B cell (primary cell): ENCODE data around the gene TMEM80. TPM values are rescaled to one million over a fixed set of nuclear protein-coding genes. Genes with fewer than 3 reads are reported as not detected.

ENCODE experiments used
- ATAC-seq: fragments of 200-7000 bp; cut with Tn5 transposase; one replicate; pipeline ENCODE4 v1.10.0; 2021; ENCODE audit warnings: low read depth, mild to moderate bottlenecking, moderate number of reproducible peaks, moderate library complexity
- CTCF ChIA-PET: fragments of 350-600 bp; sonication (Branson Sonifier 250); formaldehyde crosslinking; loops from one replicate; lab custom pipeline; 2021; ENCODE audit warnings: antibody characterized with exemption, inconsistent platforms; lab: Charles Lee
- POLR2A ChIA-PET: fragments of 350-600 bp; sonication (Branson Sonifier 250); formaldehyde crosslinking; loops from one replicate; lab custom pipeline; 2021; ENCODE audit warnings: antibody characterized with exemption; lab: Charles Lee
- DNase-seq: peaks from one replicate; pipeline ENCODE4 v3.0.0; 2013
- H2AFZ ChIP-seq: 2 replicates; pipeline ENCODE4 v1.6.1; 2012; ENCODE audit warnings: mild to moderate bottlenecking, low read depth, low read length; ENCODE audit not compliant: insufficient read depth, poor library complexity, severe bottlenecking
- H3K27ac ChIP-seq, 2 donors: 1 replicate in 1 of 2; 2 replicates in 1 of 2; pipeline ENCODE4 v1.5.1; 2012 to 2013; ENCODE audit warnings: low read length in 2 of 2, mild to moderate bottlenecking in 2 of 2, moderate library complexity in 1 of 2
- H3K27me3 ChIP-seq, 4 experiments: fragments of 200-600 bp in 1 of 4; sonication (generic) in 1 of 4; replicated peaks in 1 of 4; 1 replicate in 2 of 4; 2 replicates in 2 of 4; pipeline versions ENCODE4 v1.6.1 to v1.7.0; 2013 to 2016; ENCODE audit warnings: low read length in 3 of 4, mild to moderate bottlenecking in 2 of 4, mixed read lengths in 1 of 4, moderate library complexity in 1 of 4; ENCODE audit not compliant: insufficient read depth in 4 of 4, control insufficient read depth in 3 of 4; ENCODE audit errors: control extremely low read depth in 1 of 4
- H3K36me3 ChIP-seq, 2 experiments: replicated peaks in 1 of 2; 1 replicate in 1 of 2; 2 replicates in 1 of 2; pipeline versions ENCODE4 v1.6.1 to v1.7.1; 2013; ENCODE audit warnings: low read length in 1 of 2; ENCODE audit not compliant: insufficient read depth in 2 of 2, control insufficient read depth in 1 of 2; ENCODE audit errors: control extremely low read depth in 1 of 2, extremely low read depth in 1 of 2
- H3K4me1 ChIP-seq, 2 donors: fragments of 200-600 bp in 1 of 2; sonication (generic) in 1 of 2; 1 replicate in 1 of 2; 2 replicates in 1 of 2; pipeline versions ENCODE4 v1.5.1 to v1.6.1; 2013 to 2017; ENCODE audit warnings: low read length in 2 of 2; ENCODE audit not compliant: control insufficient read depth in 2 of 2, insufficient read depth in 2 of 2
- H3K4me2 ChIP-seq: replicated peaks from 2 replicates; pipeline ENCODE3; 2012; ENCODE audit warnings: mild to moderate bottlenecking, low read depth, low read length; ENCODE audit not compliant: poor library complexity, severe bottlenecking
- H3K4me3 ChIP-seq, 5 experiments: fragments of 200-600 bp in 1 of 5; sonication (generic) in 1 of 5; 1 replicate in 3 of 5; 2 replicates in 2 of 5; pipeline versions ENCODE4 v1.5.1 to v1.7.0; 2011 to 2016; ENCODE audit warnings: low read length in 4 of 5, mild to moderate bottlenecking in 4 of 5, low read depth in 2 of 5, control low read depth in 1 of 5, moderate library complexity in 1 of 5; ENCODE audit not compliant: insufficient read depth in 1 of 5; ENCODE audit errors: control extremely low read depth in 1 of 5, extremely low read depth in 1 of 5
- H3K79me2 ChIP-seq: fragments of 200-600 bp; sonication (generic); one replicate; pipeline ENCODE4 v1.6.0; 2016; ENCODE audit warnings: low read length; ENCODE audit not compliant: control insufficient read depth, insufficient read depth
- H3K9ac ChIP-seq: fragments of 200-600 bp; sonication (generic); 2 replicates; pipeline ENCODE4 v1.6.1; 2017; ENCODE audit warnings: mild to moderate bottlenecking, low read length, moderate library complexity
- H3K9me3 ChIP-seq, 3 donors: one replicate each; pipeline versions ENCODE4 v1.6.1 to v1.7.1; 2013; ENCODE audit warnings: low read length in 2 of 3; ENCODE audit not compliant: control insufficient read depth in 2 of 3, insufficient read depth in 1 of 3; ENCODE audit errors: control extremely low read depth in 1 of 3
- H4K20me1 ChIP-seq: 2 replicates; pipeline ENCODE4 v1.6.0; 2012; ENCODE audit warnings: mild to moderate bottlenecking, low read length; ENCODE audit not compliant: insufficient read depth, control insufficient read depth, poor library complexity, severe bottlenecking
- H3K27ac Mint-ChIP-seq: one replicate; pipeline ENCODE4 v1.8.0; 2021; ENCODE audit warnings: mixed read lengths
- H3K27me3 Mint-ChIP-seq: one replicate; pipeline ENCODE4 v1.8.0; 2021; ENCODE audit warnings: mixed read lengths
- H3K4me1 Mint-ChIP-seq: one replicate; pipeline ENCODE4 v1.8.0; 2021; ENCODE audit warnings: mixed read lengths
- H3K4me3 Mint-ChIP-seq: one replicate; pipeline ENCODE4 v1.8.0; 2021; ENCODE audit warnings: mixed read lengths
- H3K9me3 Mint-ChIP-seq: one replicate; pipeline ENCODE4 v1.8.0; 2022; ENCODE audit warnings: mixed read lengths; ENCODE audit not compliant: insufficient read depth
- CTCF ChIP-seq: fragments of 200-600 bp; IDR thresholded peaks from one replicate; pipeline ENCODE4 v1.8.0; 2022; ENCODE audit warnings: antibody characterized with exemption, mild to moderate bottlenecking
- EZH2 ChIP-seq: IDR thresholded peaks from 2 replicates; pipeline ENCODE4 v1.6.1; 2012; ENCODE audit warnings: borderline replicate concordance, low read depth, mild to moderate bottlenecking, moderate library complexity, low read length; ENCODE audit not compliant: insufficient read depth, poor library complexity, severe bottlenecking
- WGBS: methylation state at CpG from one replicate; pipeline ENCODE4 v1.1.5; 2013; ENCODE audit warnings: missing lambda C conversion rate; ENCODE audit not compliant: insufficient coverage; 5-methylcytosine and 5-hydroxymethylcytosine counted together
- intact Hi-C: fragments of 100-400 bp; cut with micrococcal nuclease; formaldehyde crosslinking; loops from one replicate; pipeline ENCODE4 v1.10.0; 2022
- polyA plus RNA-seq: library from polyadenylated mRNA; depleted of rRNA; stranded (reverse); fragments of >200 nt; gene quantifications from 2 replicates; pipeline ENCODE4 v1.2.3, GENCODE V29; 2012
- total RNA-seq, 2 donors: library from RNA; stranded (reverse); fragments of 120-200 nt in 1 of 2; gene quantifications; 1 replicate in 1 of 2; 2 replicates in 1 of 2; pipeline versions ENCODE4 v1.2.3 to v1.2.4, GENCODE V29; 2013 to 2022

TMEM80 gene
- total and polyA plus RNA-seq, 2 donors (not counting 1 experiment from before 2014, with no cell fraction given): 72.5 to 84.1 TPM

GRCh38 chr11:707817-708420 lies 12.3 kb downstream of the TMEM80 start:
- H3K4me3 ChIP-seq: no peak overlapping the region
- no peaks in the 10 kb centered on the region for H3K36me3 ChIP-seq
- no peaks in the 10 kb centered on the region for H3K9me3 Mint-ChIP-seq
- peaks cover 12% of the 10 kb centered on the region for H4K20me1 ChIP-seq
- ChIA-PET CTCF (interaction anchor here (1.0 kb wide), 1 partner anchor 12 kb away, joined by 3 read pairs; the partner anchor contains the start of genes DEAF1 and TMEM80), POLR2A (no interaction called here)
- H3K27ac ChIP-seq: no peak overlapping the region
- intact Hi-C loops: no loop called here
- 74% methylated on average over 13 of the region's 16 CpGs for WGBS
- no peak for TF ChIP-seq EZH2
- TF ChIP-seq CTCF: no peak
- H3K9ac ChIP-seq: no peak overlapping the region
- H3K4me3 Mint-ChIP-seq: no peak overlapping the region
- peaks cover 13 to 21% of the 10 kb centered on the region in 2 donors for H3K4me1 ChIP-seq
- peaks cover 13% of the 10 kb centered on the region for H3K27me3 Mint-ChIP-seq
- no peak overlapping the region for H3K27ac Mint-ChIP-seq
- no peak overlapping the region for H3K4me2 ChIP-seq
- H3K9me3 ChIP-seq: peaks cover 0 to 4% (median 0%) of the 10 kb centered on the region in 3 donors
- peaks cover 0 to 42% (median 12%) of the 10 kb centered on the region in 4 experiments for H3K27me3 ChIP-seq
- peaks cover 4% of the 10 kb centered on the region for H3K79me2 ChIP-seq
- DNase-seq (no peak), ATAC-seq (no peak)
- H2AFZ ChIP-seq: no peak overlapping the region
- H3K4me1 Mint-ChIP-seq: peaks cover 10% of the 10 kb centered on the region

- Mint-ChIP-seq H3K4me3 (no peak overlapping the region), H3K27me3 (peaks cover 13% of the 10 kb centered on the region), H3K4me1 (peaks cover 10% of the 10 kb centered on the region), H3K9me3 (no peaks in the 10 kb centered on the region), H3K27ac (no peak overlapping the region)
- WGBS: 54% methylated on average over 5 of the region's 7 CpGs
- POLR2A ChIA-PET: no interaction called here
- no peak overlapping the region for H3K4me2 ChIP-seq
- H3K36me3 ChIP-seq: no peaks in the 10 kb centered on the region
- peaks cover 13 to 21% of the 10 kb centered on the region in 2 donors for H3K4me1 ChIP-seq
- peaks cover 4% of the 10 kb centered on the region for H3K79me2 ChIP-seq
- peaks cover 0 to 4% (median 0%) of the 10 kb centered on the region in 3 donors for H3K9me3 ChIP-seq
- H2AFZ ChIP-seq: no peak overlapping the region
- no peak overlapping the region for H3K9ac ChIP-seq
- ATAC-seq (no peak), DNase-seq (no peak)
- CTCF ChIA-PET: interaction anchor here (1.0 kb wide), 1 partner anchor 13 kb away, joined by 3 read pairs; the partner anchor contains the start of genes DEAF1 and TMEM80
- peaks cover 12% of the 10 kb centered on the region for H4K20me1 ChIP-seq
- no peak overlapping the region for H3K4me3 ChIP-seq
- intact Hi-C loops: no loop called here
- H3K27ac ChIP-seq: no peak overlapping the region
- TF ChIP-seq CTCF: no peak
- no peak for TF ChIP-seq EZH2
- peaks cover 0 to 42% (median 12%) of the 10 kb centered on the region in 4 experiments for H3K27me3 ChIP-seq
Measured at GRCh38 chr11:708511-708910, 12.9 kb downstream of the TMEM80 start.
